Measurements from ENCODE around the gene SAMD1. TPM values are rescaled to one million over a fixed set of nuclear protein-coding genes. Genes with fewer than 3 reads are reported as not detected.

Gene SAMD1
- total RNA-seq, 3 donors from 2014 or later, result 10.8 to 15.4 (median 14.2) TPM

- Histone ChIP-seq H3K27ac (peak overlapping the region; percentile 80 to 98), H3K9me3 (no peaks in the 10 kb centered on the region), H3K4me1 (peaks cover 0 to 4% of the 10 kb centered on the region in 2 donors), H3K4me3 (peak overlapping the region; percentile 49 to 76 (median 72)), H3K27me3 (no peaks in the 10 kb centered on the region), H3K36me3 (no peaks in the 10 kb centered on the region)
- no peak for TF ChIP-seq POLR2A (IDR thresholded peaks at IDR 0.05)
- TF ChIP-seq, protein P1, sequence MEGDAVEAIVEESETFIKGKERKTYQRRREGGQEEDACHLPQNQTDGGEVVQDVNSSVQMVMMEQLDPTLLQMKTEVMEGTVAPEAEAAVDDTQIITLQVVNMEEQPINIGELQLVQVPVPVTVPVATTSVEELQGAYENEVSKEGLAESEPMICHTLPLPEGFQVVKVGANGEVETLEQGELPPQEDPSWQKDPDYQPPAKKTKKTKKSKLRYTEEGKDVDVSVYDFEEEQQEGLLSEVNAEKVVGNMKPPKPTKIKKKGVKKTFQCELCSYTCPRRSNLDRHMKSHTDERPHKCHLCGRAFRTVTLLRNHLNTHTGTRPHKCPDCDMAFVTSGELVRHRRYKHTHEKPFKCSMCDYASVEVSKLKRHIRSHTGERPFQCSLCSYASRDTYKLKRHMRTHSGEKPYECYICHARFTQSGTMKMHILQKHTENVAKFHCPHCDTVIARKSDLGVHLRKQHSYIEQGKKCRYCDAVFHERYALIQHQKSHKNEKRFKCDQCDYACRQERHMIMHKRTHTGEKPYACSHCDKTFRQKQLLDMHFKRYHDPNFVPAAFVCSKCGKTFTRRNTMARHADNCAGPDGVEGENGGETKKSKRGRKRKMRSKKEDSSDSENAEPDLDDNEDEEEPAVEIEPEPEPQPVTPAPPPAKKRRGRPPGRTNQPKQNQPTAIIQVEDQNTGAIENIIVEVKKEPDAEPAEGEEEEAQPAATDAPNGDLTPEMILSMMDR (IDR thresholded peaks at IDR 0.05), result no peak
- TF ChIP-seq POLR2AphosphoS5 (IDR thresholded peaks at IDR 0.05), result no peak
- intact Hi-C loops (cut with DNase I; ENCODE audit: low total_unique reads), result no loop called here
- DNase-seq (ENCODE audit: low spot score in 2 of 2), result no peak
Observed at GRCh38 chr19:14135985-14136508, 45.5 kb upstream of the SAMD1 start.

GRCh38 chr19:14135355-14135754 lies 44.8 kb upstream of the SAMD1 start:
- H3K4me3 ChIP-seq, result no peak overlapping the region
- H3K4me1 ChIP-seq, result peaks cover 0 to 4% of the 10 kb centered on the region in 2 donors
- intact Hi-C loops (cut with DNase I; ENCODE audit: low total_unique reads), result no loop called here
- H3K9me3 ChIP-seq, result no peaks in the 10 kb centered on the region
- H3K36me3 ChIP-seq, result no peaks in the 10 kb centered on the region
- TF ChIP-seq POLR2AphosphoS5 (IDR thresholded peaks at IDR 0.05), result no peak
- TF ChIP-seq, protein P1 (IDR thresholded peaks at IDR 0.05), result no peak
- TF ChIP-seq POLR2A (IDR thresholded peaks at IDR 0.05), result no peak
- H3K27me3 ChIP-seq, result no peaks in the 10 kb centered on the region
- H3K27ac ChIP-seq, result no peak overlapping the region
- no peak for DNase-seq (ENCODE audit: low spot score in 2 of 2)

- H3K36me3 ChIP-seq, result no peaks in the 10 kb centered on the region
- no peak overlapping the region for H3K27ac ChIP-seq
- H3K27me3 ChIP-seq, result no peaks in the 10 kb centered on the region
- H3K9me3 ChIP-seq, result no peaks in the 10 kb centered on the region
- DNase-seq (ENCODE audit: low spot score in 2 of 2), result no peak
- intact Hi-C loops (cut with DNase I; ENCODE audit: low total_unique reads), result no loop called here
- no peaks in the 10 kb centered on the region for H3K4me1 ChIP-seq
- TF ChIP-seq, protein P1 (IDR thresholded peaks at IDR 0.05), result no peak
- no peak for TF ChIP-seq POLR2A (IDR thresholded peaks at IDR 0.05)
- no peak for TF ChIP-seq POLR2AphosphoS5 (IDR thresholded peaks at IDR 0.05)
- H3K4me3 ChIP-seq, result no peak overlapping the region
Observed at GRCh38 chr19:14127929-14128509, 37.5 kb upstream of the SAMD1 start.

GRCh38 chr19:14127176-14127575 lies 36.6 kb upstream of the SAMD1 start:
- no peaks in the 10 kb centered on the region for H3K9me3 ChIP-seq
- H3K36me3 ChIP-seq, result no peaks in the 10 kb centered on the region
- H3K4me3 ChIP-seq, result no peak overlapping the region
- DNase-seq (ENCODE audit: low spot score in 2 of 2), result no peak
- H3K27ac ChIP-seq, result no peak overlapping the region
- TF ChIP-seq POLR2A (IDR thresholded peaks at IDR 0.05) (no peak), POLR2AphosphoS5 (IDR thresholded peaks at IDR 0.05) (no peak)
- TF ChIP-seq, protein P1 (IDR thresholded peaks at IDR 0.05), result no peak
- H3K27me3 ChIP-seq, result no peaks in the 10 kb centered on the region
- intact Hi-C loops (cut with DNase I; ENCODE audit: low total_unique reads), result no loop called here
- no peaks in the 10 kb centered on the region for H3K4me1 ChIP-seq

DNA sequence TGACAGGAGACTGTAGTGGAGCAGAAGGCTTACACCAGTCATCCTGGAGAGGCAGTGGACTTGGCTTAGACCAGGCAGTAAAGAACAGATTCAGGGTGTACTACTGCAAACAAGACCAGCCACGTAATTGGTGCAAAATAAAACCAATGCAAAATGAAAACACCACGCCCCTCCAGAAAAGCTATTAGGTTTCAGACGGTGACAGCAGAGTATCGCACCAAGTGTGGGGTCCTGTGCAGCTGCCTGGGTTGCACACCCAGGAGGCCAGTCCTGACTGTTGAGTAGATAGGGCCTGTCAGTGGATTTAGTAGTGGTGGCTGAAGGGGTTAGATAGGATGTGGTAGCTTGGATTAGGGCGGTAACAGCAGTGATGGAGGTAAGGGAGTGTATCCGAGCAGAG lies 32.4 kb upstream of the SAMD1 start:
- intact Hi-C loops (cut with DNase I; ENCODE audit: low total_unique reads), result no loop called here
- TF ChIP-seq POLR2AphosphoS5 (IDR thresholded peaks at IDR 0.05) (no peak), POLR2A (IDR thresholded peaks at IDR 0.05) (no peak)
- TF ChIP-seq, protein P1 (IDR thresholded peaks at IDR 0.05), result no peak

More for the DNA sequence above, 32.4 kb upstream of the SAMD1 start:
- no peak overlapping the region for H3K27ac ChIP-seq
- no peaks in the 10 kb centered on the region for H3K9me3 ChIP-seq
- no peak overlapping the region for H3K4me3 ChIP-seq
- H3K27me3 ChIP-seq, result no peaks in the 10 kb centered on the region
- H3K4me1 ChIP-seq, result peaks cover 5 to 12% of the 10 kb centered on the region in 2 donors
- H3K36me3 ChIP-seq, result no peaks in the 10 kb centered on the region
- DNase-seq (ENCODE audit: low spot score in 2 of 2), result no peak

All from breast epithelium (tissue), 4 donors.